ENCODE measurements around the gene GPR84.
"Not testable (repeated sequence)": the region's sequence is repeated elsewhere in the genome, so short reads cannot be mapped to it uniquely, and the experiment has no call there.

The GPR84 gene

GRCh38 chr12:54328595-54329337, 35.5 kb downstream of the GPR84 start:
- TF ChIP-seq, protein P1, sequence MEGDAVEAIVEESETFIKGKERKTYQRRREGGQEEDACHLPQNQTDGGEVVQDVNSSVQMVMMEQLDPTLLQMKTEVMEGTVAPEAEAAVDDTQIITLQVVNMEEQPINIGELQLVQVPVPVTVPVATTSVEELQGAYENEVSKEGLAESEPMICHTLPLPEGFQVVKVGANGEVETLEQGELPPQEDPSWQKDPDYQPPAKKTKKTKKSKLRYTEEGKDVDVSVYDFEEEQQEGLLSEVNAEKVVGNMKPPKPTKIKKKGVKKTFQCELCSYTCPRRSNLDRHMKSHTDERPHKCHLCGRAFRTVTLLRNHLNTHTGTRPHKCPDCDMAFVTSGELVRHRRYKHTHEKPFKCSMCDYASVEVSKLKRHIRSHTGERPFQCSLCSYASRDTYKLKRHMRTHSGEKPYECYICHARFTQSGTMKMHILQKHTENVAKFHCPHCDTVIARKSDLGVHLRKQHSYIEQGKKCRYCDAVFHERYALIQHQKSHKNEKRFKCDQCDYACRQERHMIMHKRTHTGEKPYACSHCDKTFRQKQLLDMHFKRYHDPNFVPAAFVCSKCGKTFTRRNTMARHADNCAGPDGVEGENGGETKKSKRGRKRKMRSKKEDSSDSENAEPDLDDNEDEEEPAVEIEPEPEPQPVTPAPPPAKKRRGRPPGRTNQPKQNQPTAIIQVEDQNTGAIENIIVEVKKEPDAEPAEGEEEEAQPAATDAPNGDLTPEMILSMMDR (IDR thresholded peaks at IDR 0.05; ENCODE audit: insufficient read depth, low read length, poor library complexity, severe bottlenecking) = no peak
- Histone ChIP-seq H3K36me3 (ENCODE audit: control insufficient read depth, insufficient read depth, low read length) (peaks cover 3% of the 10 kb centered on the region), H3K27me3 (replicated peaks; ENCODE audit: control insufficient read depth, insufficient read depth, low read length) (no peaks in the 10 kb centered on the region), H3K4me3 (replicated peaks; ENCODE audit: low read depth, low read length) (no peak overlapping the region)
- DNase-seq (ENCODE audit: extremely low read depth, insufficient read length) = no peak

- peak overlapping the region; percentile 80 for H3K4me3 ChIP-seq (replicated peaks; ENCODE audit: low read depth, low read length)
- H3K27me3 ChIP-seq (replicated peaks; ENCODE audit: control insufficient read depth, insufficient read depth, low read length); DNase-seq (ENCODE audit: extremely low read depth, insufficient read length); H3K36me3 ChIP-seq (ENCODE audit: control insufficient read depth, insufficient read depth, low read length): not testable (repeated sequence)
These were observed 38.7 kb downstream of the GPR84 start for GRCh38 chr12:54325442-54326109.

GRCh38 chr12:54324617-54325441, 39.5 kb downstream of the GPR84 start, which contains the start of gene COPZ1:
TSS of gene COPZ1 (plus strand) at chr12:54325131. CDS start at chr12:54325164, 33 bp downstream.
- DNase-seq (ENCODE audit: extremely low read depth, insufficient read length) = peak; percentile 90
- Histone ChIP-seq H3K4me3 (replicated peaks; ENCODE audit: low read depth, low read length) (peak within 1 kb of the TSS; percentile 80), H3K27me3 (replicated peaks; ENCODE audit: control insufficient read depth, insufficient read depth, low read length) (no peaks in the 10 kb centered on the region), H3K36me3 (ENCODE audit: control insufficient read depth, insufficient read depth, low read length) (no peaks in the 10 kb centered on the region; the same call in 1 of the 2 replicates)
- TF ChIP-seq, protein P1 (IDR thresholded peaks at IDR 0.05; ENCODE audit: insufficient read depth, low read length, poor library complexity, severe bottlenecking) = peak; percentile 77

- no peaks in the 10 kb centered on the region for H3K36me3 ChIP-seq (ENCODE audit: control insufficient read depth, insufficient read depth, low read length)
- no peak for DNase-seq (ENCODE audit: extremely low read depth, insufficient read length)
- TF ChIP-seq, protein P1 (IDR thresholded peaks at IDR 0.05; ENCODE audit: insufficient read depth, low read length, poor library complexity, severe bottlenecking) = no peak
- H3K27me3 ChIP-seq (replicated peaks; ENCODE audit: control insufficient read depth, insufficient read depth, low read length) = no peaks in the 10 kb centered on the region
- no peak overlapping the region for H3K4me3 ChIP-seq (replicated peaks; ENCODE audit: low read depth, low read length)
These were observed 42.9 kb downstream of the GPR84 start for GRCh38 chr12:54321363-54321762.

All from GM06990 (cell line).